Lower leg skin (tissue), 4 donors: ENCODE data around the gene RASSF4. TPM values are rescaled to one million over a fixed set of nuclear protein-coding genes. Genes with fewer than 3 reads are reported as not detected.
A peak's percentile ranks its signal among the peaks of the same experiment; 100 is the strongest.

ENCODE experiments used
- DNase-seq, 2 donors: peaks; one replicate each; pipeline ENCODE4 v3.0.0-alpha.2; 2019; ENCODE audit warnings: low spot score in 2 of 2
- H3K4me3 ChIP-seq: fragments of 200-600 bp; sonication (generic); 2 replicates; pipeline ENCODE4 v1.5.1; 2017; ENCODE audit warnings: mild to moderate bottlenecking, low read depth; ENCODE audit not compliant: poor library complexity, severe bottlenecking
- POLR2A ChIP-seq, 2 donors: fragments of 450-650 bp; IDR thresholded peaks; one replicate each; pipeline ENCODE4 v1.6.1; 2016 to 2017; ENCODE audit warnings: antibody characterized with exemption in 2 of 2, mild to moderate bottlenecking in 1 of 2, moderate library complexity in 1 of 2
- WGBS, 2 donors: methylation state at CpG; one replicate each; pipeline ENCODE4 v1.1.5; 2018; 5-methylcytosine and 5-hydroxymethylcytosine counted together
- intact Hi-C: fragments of 100-400 bp; cut with DNase I; formaldehyde crosslinking; loops from one replicate; pipeline ENCODE4 v1.15.0; 2023; ENCODE audit warnings: low total_unique reads
- total RNA-seq, 4 donors: library from RNA; depleted of rRNA; stranded (reverse); fragments of >200 nt; gene quantifications; one replicate each; pipeline ENCODE4 v1.1.0, GENCODE V29; 2016
- TF ChIP-seq, protein P1 (sequence below), 3 donors: fragments of 450-650 bp; IDR thresholded peaks; one replicate each; pipeline ENCODE4 v1.5.1; 2016; ENCODE audit warnings: antibody characterized with exemption in 3 of 3, mild to moderate bottlenecking in 3 of 3, moderate library complexity in 2 of 3

Gene RASSF4
- total RNA-seq, 4 donors from 2014 or later = 4.4 to 11.0 (median 8.9) TPM

DNA sequence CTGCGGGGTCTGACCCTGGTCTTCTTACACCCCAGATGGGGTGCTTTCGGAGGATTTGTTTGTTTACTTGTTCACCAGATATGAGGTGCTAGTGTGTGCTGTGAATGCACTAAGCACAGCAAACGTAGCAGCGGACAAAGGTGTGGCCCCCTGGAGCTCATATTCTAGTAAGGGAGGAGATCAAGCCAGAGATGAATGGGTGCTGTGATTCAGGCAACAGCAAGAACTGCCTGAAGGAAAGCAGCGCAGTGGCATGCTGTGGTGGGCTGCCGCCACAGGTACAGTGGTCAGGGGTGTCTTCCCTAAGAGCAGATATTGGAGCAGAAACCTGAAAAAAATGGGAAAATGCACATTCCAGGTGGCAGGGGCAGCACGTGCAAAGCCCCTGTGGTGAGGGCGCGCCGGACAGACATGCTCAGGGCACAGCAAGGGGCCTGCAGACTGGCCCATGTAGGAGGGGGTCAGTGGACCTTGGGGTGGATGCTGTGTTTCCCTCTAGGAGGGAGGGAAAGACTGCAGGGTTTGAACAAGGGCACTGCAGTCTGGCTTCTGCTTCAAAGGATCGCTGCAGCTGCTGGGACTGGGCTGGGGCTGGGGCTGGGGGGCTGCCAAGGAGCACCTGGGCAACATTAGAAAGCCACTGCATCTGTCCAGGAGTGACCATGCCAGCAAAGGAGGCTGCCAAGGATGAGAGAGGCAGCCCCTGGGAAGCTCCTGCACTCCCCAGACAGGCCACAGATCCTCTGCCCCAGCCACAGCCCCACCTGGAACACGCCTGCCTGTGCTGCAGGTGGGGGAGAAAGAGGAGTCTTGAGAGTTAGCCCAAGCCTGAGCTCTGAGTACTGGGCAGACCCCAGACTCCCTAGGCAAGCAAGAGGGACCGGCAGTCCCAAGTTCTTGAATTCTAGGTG is 19.9 kb downstream of the RASSF4 start:
- TF ChIP-seq, protein P1, sequence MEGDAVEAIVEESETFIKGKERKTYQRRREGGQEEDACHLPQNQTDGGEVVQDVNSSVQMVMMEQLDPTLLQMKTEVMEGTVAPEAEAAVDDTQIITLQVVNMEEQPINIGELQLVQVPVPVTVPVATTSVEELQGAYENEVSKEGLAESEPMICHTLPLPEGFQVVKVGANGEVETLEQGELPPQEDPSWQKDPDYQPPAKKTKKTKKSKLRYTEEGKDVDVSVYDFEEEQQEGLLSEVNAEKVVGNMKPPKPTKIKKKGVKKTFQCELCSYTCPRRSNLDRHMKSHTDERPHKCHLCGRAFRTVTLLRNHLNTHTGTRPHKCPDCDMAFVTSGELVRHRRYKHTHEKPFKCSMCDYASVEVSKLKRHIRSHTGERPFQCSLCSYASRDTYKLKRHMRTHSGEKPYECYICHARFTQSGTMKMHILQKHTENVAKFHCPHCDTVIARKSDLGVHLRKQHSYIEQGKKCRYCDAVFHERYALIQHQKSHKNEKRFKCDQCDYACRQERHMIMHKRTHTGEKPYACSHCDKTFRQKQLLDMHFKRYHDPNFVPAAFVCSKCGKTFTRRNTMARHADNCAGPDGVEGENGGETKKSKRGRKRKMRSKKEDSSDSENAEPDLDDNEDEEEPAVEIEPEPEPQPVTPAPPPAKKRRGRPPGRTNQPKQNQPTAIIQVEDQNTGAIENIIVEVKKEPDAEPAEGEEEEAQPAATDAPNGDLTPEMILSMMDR (IDR thresholded peaks at IDR 0.05) = no peak
- TF ChIP-seq POLR2A (IDR thresholded peaks at IDR 0.05) = no peak
- WGBS, 2 donors = 72 to 81% methylated on average over 13 of the region's 13 CpGs
- DNase-seq = peak in 1 of 2 donors; percentile 82
- intact Hi-C loops = loop anchor here (5.0 kb wide), 1 partner anchor 47 kb away; no protein-coding TSS in a partner anchor
- no peak overlapping the region for H3K4me3 ChIP-seq

DNA sequence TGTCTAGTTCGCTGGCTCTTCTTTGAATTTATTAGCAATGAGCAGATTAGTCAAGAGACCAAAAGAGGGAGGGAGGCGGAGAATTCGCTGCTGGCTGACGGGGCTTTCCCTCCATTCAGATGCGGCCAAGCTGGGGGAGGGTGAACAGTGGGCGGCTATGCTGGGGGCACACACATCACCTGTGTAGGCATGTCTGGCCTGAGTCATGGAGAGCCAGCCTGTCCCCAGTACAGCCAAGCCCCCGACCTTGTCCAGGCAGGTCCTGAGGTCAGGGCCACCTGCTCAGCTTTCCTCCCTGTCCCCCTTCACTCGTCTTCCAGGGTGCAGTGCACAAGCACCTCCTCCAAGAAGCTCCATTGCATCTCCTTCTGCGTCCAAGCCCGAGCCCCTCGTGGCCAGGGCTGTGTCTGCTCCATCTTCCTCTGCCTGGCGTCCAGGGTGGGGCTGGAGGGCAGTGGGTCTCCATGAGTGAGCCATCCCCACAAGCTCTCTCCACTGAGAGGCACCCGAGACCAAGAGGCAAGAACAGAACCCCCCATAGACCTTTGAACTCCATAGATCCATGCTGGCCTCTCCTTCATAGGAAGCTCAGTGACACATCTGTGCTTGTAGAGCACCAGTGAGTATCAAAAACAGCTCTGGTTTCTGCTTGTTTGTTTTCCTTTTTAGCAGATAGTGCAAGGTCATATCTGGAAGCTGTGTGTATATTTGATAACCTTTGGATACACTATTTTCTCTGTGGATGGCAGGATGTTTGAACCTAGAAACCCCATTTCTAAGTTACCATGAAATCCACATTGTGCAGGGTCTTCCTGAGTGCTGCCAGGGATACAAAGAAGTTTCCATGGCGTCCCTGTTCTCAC is 20.9 kb downstream of the RASSF4 start:
- WGBS, 2 donors = 79 to 82% methylated on average over 14 of the region's 14 CpGs
- no peak for TF ChIP-seq POLR2A (IDR thresholded peaks at IDR 0.05)
- TF ChIP-seq, protein P1 (IDR thresholded peaks at IDR 0.05) = no peak
- peak in 1 of 2 donors; percentile 86 for DNase-seq
- intact Hi-C loops = no loop called here
- no peak overlapping the region for H3K4me3 ChIP-seq

DNA sequence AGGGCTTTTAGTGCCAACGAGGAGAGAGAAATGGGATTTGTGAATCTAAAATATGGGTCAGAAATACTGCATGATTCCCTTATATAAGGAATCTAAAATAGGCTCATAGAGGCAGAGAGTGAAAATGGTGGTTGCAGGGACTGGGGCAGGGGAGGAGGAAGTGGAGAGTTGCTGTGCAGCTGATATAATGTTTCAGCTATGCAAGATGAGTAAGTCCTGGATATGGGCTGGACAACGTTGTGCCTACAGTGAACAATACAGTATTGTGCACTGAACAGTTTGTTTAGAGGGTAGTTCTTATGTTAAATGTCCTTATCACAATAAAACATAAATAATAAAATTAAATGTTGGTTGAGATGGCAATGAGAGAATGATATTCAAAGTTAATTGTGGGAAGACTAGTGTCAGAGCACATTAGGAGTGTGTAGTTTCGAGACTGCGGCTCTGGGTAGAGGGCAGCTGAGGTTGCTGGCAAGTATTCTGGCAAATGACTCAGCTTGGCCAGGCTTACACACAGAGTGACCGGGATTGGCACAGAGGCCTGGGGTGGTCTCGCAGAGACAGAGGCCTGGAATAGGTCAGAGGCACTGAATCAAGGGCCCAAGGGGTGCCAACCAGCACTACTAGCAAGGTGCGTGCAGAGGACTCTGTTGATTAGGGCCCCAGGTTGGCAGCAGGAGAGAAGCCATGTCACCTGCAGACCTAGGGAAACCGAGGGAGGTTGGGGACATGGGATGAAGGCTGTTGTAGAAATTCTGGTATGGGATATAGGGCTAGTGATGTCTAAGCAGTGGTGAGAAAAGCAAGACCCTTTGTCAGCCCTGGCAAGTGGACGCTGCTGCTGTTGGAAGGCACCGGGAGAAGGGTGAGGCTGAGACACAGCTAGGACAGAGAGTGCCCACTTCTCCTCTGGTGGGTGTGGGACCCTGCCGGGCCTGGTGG is 21.8 kb downstream of the RASSF4 start:
- intact Hi-C loops = no loop called here
- peak in 1 of 2 donors; percentile 83 for DNase-seq
- TF ChIP-seq POLR2A (IDR thresholded peaks at IDR 0.05) = no peak
- TF ChIP-seq, protein P1 (IDR thresholded peaks at IDR 0.05) = no peak
- WGBS, 2 donors = 64 to 70% methylated on average over 11 of the region's 11 CpGs
- no peak overlapping the region for H3K4me3 ChIP-seq

DNA sequence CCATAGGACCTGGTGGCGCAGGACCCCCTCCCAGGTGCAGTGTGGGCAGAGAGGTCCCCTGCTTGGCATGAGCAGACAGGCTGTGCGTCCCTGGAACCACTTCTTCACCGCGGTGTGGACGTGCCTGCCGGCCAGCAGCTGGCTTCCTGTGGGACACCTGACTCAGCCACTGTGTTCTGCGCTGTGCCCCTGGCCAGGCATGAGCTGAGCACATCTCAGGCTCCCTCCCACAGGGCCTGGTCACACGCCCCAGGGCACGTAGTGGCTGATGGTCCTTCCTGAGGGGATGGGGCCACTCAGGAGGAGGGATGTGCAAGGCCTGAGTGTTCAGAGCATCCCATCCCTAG is 22.5 kb downstream of the RASSF4 start:
- intact Hi-C loops = no loop called here
- no peak overlapping the region for H3K4me3 ChIP-seq
- peak in 1 of 2 donors; percentile 87 for DNase-seq
- TF ChIP-seq, protein P1 (IDR thresholded peaks at IDR 0.05) = no peak
- TF ChIP-seq POLR2A (IDR thresholded peaks at IDR 0.05) = no peak
- 75 to 89% methylated on average over 8 to 9 of the region's 9 CpGs for WGBS, 2 donors

DNA sequence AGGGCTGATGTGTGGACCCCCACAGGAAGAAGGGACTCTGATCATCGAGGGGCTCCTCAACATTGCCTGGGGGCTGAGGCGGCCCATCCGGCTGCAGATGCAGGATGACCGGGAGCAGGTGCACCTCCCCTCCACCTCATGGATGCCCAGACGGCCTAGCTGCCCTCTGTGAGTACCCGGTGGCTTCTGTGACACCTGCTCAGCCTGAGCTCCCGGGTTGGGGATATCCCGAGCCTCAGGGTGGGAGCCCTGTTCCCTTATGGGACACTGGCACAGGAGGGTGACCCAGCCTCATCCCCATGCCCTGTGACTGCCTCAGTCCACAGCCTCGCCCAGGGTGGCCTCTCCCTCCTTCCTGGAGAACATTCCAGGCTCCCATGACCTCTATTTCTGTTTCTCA is 22.9 kb downstream of the RASSF4 start:
- TF ChIP-seq, protein P1 (IDR thresholded peaks at IDR 0.05) = no peak
- TF ChIP-seq POLR2A (IDR thresholded peaks at IDR 0.05) = no peak
- no peak overlapping the region for H3K4me3 ChIP-seq
- DNase-seq = peak in 1 of 2 donors; percentile 77
- 90 to 94% methylated on average over 9 of the region's 9 CpGs for WGBS, 2 donors
- intact Hi-C loops = no loop called here
